ENCODE measurements around the gene ELMOD3.
"Not testable (repeated sequence)": the region's sequence is repeated elsewhere in the genome, so short reads cannot be mapped to it uniquely, and the experiment has no call there.

ELMOD3 gene

DNA sequence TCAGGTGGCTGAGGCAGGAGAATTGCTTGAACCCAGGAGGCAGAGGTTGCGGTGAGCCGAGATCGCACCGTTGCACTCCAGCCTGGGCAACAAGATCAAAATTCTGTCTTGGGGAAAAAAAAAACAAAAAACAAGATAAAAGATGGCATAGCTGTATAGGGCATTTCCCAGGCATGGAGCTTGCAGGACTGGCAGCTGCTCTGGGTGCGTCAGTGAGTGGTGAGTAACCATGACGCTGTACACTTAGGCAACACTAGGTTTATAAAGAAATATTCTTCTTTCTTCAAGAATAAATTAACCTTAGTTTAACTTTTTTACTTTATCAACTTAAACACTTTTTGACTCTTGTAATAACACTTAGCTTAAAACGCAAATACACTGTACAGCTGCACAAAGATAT lies 42.2 kb upstream of the ELMOD3 start:
- Histone ChIP-seq H2AFZ (ENCODE audit: low read length) (no peak overlapping the region), H3K27me3 (replicated peaks; ENCODE audit: insufficient read depth, low read length) (no peaks in the 10 kb centered on the region), H3K27ac (ENCODE audit: low read length) (no peak overlapping the region), H3K9me2 (replicated peaks; ENCODE audit: insufficient read depth, low read length) (no peaks in the 10 kb centered on the region), H3K79me2 (ENCODE audit: low read length) (0 out of 2 replicates have a peak, but pooled peaks cover 4% of the 10 kb centered on the region), H3F3A (ENCODE audit: insufficient read depth, low read length) (peaks cover 25% of the 10 kb centered on the region), H3K4me1 (ENCODE audit: low read length) (peaks cover 28% of the 10 kb centered on the region), H3K4me2 (ENCODE audit: low read depth, low read length) (no peak overlapping the region), H3K4me3 (ENCODE audit: low read length) (no peak overlapping the region), H4K20me1 (ENCODE audit: insufficient read depth, low read length) (no peaks in the 10 kb centered on the region), H3K9me3 (replicated peaks; ENCODE audit: insufficient read depth, low read length) (no peaks in the 10 kb centered on the region), H3K36me3 (replicated peaks; ENCODE audit: insufficient read depth, low read length) (0 out of 2 replicates have a peak, but pooled peaks cover 4% of the 10 kb centered on the region), H3K9ac (ENCODE audit: low read length) (no peak overlapping the region)
- no peak for DNase-seq
- TF ChIP-seq CTCF (IDR thresholded peaks at IDR 0.05; ENCODE audit: low read length): no peak
- TF ChIP-seq EZH2 (optimal IDR thresholded peaks at IDR 0.05; ENCODE audit: low read depth, low read length): no peak
- TF ChIP-seq EZH2phosphoT487 (IDR thresholded peaks at IDR 0.05; ENCODE audit: low read length): no peak

DNA sequence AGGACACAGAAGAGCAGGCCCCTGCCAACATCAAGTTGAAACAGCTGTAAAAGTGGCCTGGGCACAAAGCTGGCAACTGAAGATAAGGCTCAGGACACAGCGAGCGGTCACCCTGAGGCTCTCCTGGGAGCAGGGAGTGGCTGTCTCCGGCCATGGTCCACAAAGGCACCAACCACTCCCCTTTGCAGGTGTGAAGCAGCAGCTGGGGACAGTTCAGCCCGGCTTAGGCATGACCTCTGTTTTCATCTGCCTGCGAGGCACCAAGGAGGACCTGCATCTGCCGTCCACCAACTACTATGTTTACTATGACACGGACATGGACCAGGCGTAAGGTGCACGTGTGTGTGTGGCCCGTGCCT lies 39.7 kb upstream of the ELMOD3 start:
- no peak for TF ChIP-seq CTCF (IDR thresholded peaks at IDR 0.05; ENCODE audit: low read length)
- no peak for TF ChIP-seq EZH2phosphoT487 (IDR thresholded peaks at IDR 0.05; ENCODE audit: low read length)
- TF ChIP-seq EZH2 (optimal IDR thresholded peaks at IDR 0.05; ENCODE audit: low read depth, low read length): no peak
- peaks cover 4% of the 10 kb centered on the region; the same call in 1 of the 2 replicates for H3K36me3 ChIP-seq (replicated peaks; ENCODE audit: insufficient read depth, low read length)
- H3K4me3 ChIP-seq (ENCODE audit: low read length): no peak overlapping the region
- H3K9ac ChIP-seq (ENCODE audit: low read length): no peak overlapping the region
- no peaks in the 10 kb centered on the region for H3K9me3 ChIP-seq (replicated peaks; ENCODE audit: insufficient read depth, low read length)
- H3K4me1 ChIP-seq (ENCODE audit: low read length): peaks cover 17% of the 10 kb centered on the region
- peaks cover 3% of the 10 kb centered on the region; the same call in 1 of the 2 replicates for H4K20me1 ChIP-seq (ENCODE audit: insufficient read depth, low read length)
- DNase-seq: no peak
- no peaks in the 10 kb centered on the region for H3K9me2 ChIP-seq (replicated peaks; ENCODE audit: insufficient read depth, low read length)
- no peak overlapping the region for H3K4me2 ChIP-seq (ENCODE audit: low read depth, low read length)
- H3K27ac ChIP-seq (ENCODE audit: low read length): no peak overlapping the region
- H2AFZ ChIP-seq (ENCODE audit: low read length): no peak overlapping the region
- peaks cover 21% of the 10 kb centered on the region for H3K79me2 ChIP-seq (ENCODE audit: low read length)
- no peaks in the 10 kb centered on the region for H3K27me3 ChIP-seq (replicated peaks; ENCODE audit: insufficient read depth, low read length)
- H3F3A ChIP-seq (ENCODE audit: insufficient read depth, low read length): peaks cover 16% of the 10 kb centered on the region

DNA sequence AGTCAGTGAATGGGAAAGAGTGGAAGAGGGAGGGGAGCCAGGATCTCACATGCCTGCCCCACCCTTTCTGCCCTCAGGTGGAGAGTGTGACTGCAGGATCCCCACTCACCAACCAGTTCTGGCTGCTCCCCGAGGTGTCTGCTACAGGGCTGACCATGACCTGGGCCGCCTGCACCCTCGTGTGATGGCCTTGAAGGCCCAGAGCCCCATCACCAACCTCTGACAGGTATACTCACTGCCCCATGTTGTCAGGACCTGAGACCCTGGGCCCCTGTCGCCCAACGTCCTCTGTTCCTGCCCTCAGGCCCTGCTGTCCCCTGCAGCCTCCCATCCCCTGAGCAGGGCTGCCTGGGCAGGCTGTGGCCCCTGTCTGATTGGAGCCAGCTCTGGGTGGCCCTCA lies 38.6 kb upstream of the ELMOD3 start:
- H3K4me3 ChIP-seq (ENCODE audit: low read length); H3K27ac ChIP-seq (ENCODE audit: low read length); H2AFZ ChIP-seq (ENCODE audit: low read length); H3K4me2 ChIP-seq (ENCODE audit: low read depth, low read length); H3K9me2 ChIP-seq (replicated peaks; ENCODE audit: insufficient read depth, low read length); H3K9ac ChIP-seq (ENCODE audit: low read length); H3K36me3 ChIP-seq (replicated peaks; ENCODE audit: insufficient read depth, low read length); H3F3A ChIP-seq (ENCODE audit: insufficient read depth, low read length); H4K20me1 ChIP-seq (ENCODE audit: insufficient read depth, low read length); H3K4me1 ChIP-seq (ENCODE audit: low read length); DNase-seq; H3K27me3 ChIP-seq (replicated peaks; ENCODE audit: insufficient read depth, low read length); H3K9me3 ChIP-seq (replicated peaks; ENCODE audit: insufficient read depth, low read length): not testable (repeated sequence)
- H3K79me2 ChIP-seq (ENCODE audit: low read length): peaks cover 31% of the 10 kb centered on the region

GRCh38 chr2:85318222-85319074 lies 36.1 kb upstream of the ELMOD3 start:
- no peaks in the 10 kb centered on the region for H3K9me2 ChIP-seq (replicated peaks; ENCODE audit: insufficient read depth, low read length)
- H3K4me3 ChIP-seq (ENCODE audit: low read length): no peak overlapping the region
- no peak for DNase-seq
- no peak overlapping the region for H3K27ac ChIP-seq (ENCODE audit: low read length)
- no peak overlapping the region for H3K9ac ChIP-seq (ENCODE audit: low read length)
- peaks cover 56% of the 10 kb centered on the region for H3K79me2 ChIP-seq (ENCODE audit: low read length)
- H3K27me3 ChIP-seq (replicated peaks; ENCODE audit: insufficient read depth, low read length): no peaks in the 10 kb centered on the region
- peaks cover 3% of the 10 kb centered on the region; the same call in 1 of the 2 replicates for H4K20me1 ChIP-seq (ENCODE audit: insufficient read depth, low read length)
- H3K4me2 ChIP-seq (ENCODE audit: low read depth, low read length): no peak overlapping the region
- peaks cover 14% of the 10 kb centered on the region; the same call in 1 of the 2 replicates for H3K36me3 ChIP-seq (replicated peaks; ENCODE audit: insufficient read depth, low read length)
- no peaks in the 10 kb centered on the region for H3K9me3 ChIP-seq (replicated peaks; ENCODE audit: insufficient read depth, low read length)
- no peaks in the 10 kb centered on the region for H3K4me1 ChIP-seq (ENCODE audit: low read length)
- H2AFZ ChIP-seq (ENCODE audit: low read length): no peak overlapping the region
- H3F3A ChIP-seq (ENCODE audit: insufficient read depth, low read length): peaks cover 2% of the 10 kb centered on the region; the same call in 1 of the 2 replicates
- TF ChIP-seq CTCF (IDR thresholded peaks at IDR 0.05; ENCODE audit: low read length) (no peak), EZH2phosphoT487 (IDR thresholded peaks at IDR 0.05; ENCODE audit: low read length) (no peak), EZH2 (optimal IDR thresholded peaks at IDR 0.05; ENCODE audit: low read depth, low read length) (no peak)
